Esophagus (tissue), 2 donors: ENCODE results near the gene ACOT6. TPM values are rescaled to one million over a fixed set of nuclear protein-coding genes. Genes with fewer than 3 reads are reported as not detected.
"Not testable (repeated sequence)": the region's sequence is repeated elsewhere in the genome, so short reads cannot be mapped to it uniquely, and the experiment has no call there.

ENCODE experiments used
- H3K27ac ChIP-seq, 2 donors: one replicate each; pipeline ENCODE4 v1.5.1; 2013; ENCODE audit warnings: low read depth in 2 of 2, mild to moderate bottlenecking in 2 of 2, inconsistent platforms in 1 of 2, low read length in 1 of 2, moderate library complexity in 1 of 2
- H3K27me3 ChIP-seq, 2 donors: one replicate each; pipeline ENCODE4 v1.6.1; 2013; ENCODE audit warnings: low read length in 2 of 2, control low read depth in 1 of 2, mild to moderate bottlenecking in 1 of 2; ENCODE audit not compliant: insufficient read depth in 2 of 2, control insufficient read depth in 1 of 2
- H3K36me3 ChIP-seq, 2 donors: one replicate each; pipeline ENCODE4 v1.6.1; 2013; ENCODE audit warnings: low read length in 1 of 2; ENCODE audit not compliant: control insufficient read depth in 2 of 2, insufficient read depth in 2 of 2
- H3K4me1 ChIP-seq, 2 donors: one replicate each; pipeline ENCODE4 v1.6.1; 2013; ENCODE audit warnings: low read length in 1 of 2; ENCODE audit not compliant: control insufficient read depth in 2 of 2, insufficient read depth in 2 of 2
- H3K4me3 ChIP-seq, 2 donors: one replicate each; pipeline ENCODE4 v1.5.1; 2013; ENCODE audit warnings: low read length in 2 of 2, mild to moderate bottlenecking in 2 of 2, low read depth in 1 of 2, moderate library complexity in 1 of 2
- H3K9me3 ChIP-seq, 2 donors: one replicate each; pipeline ENCODE4 v1.6.1; 2013; ENCODE audit warnings: mild to moderate bottlenecking in 2 of 2, low read depth in 1 of 2, low read length in 1 of 2, moderate library complexity in 1 of 2; ENCODE audit not compliant: control insufficient read depth in 2 of 2, insufficient read depth in 1 of 2
- WGBS, 2 donors: extraction: QIAGEN DNeasy Blood & Tissue Kit; methylation state at CpG; one replicate each; pipeline ENCODE4 v1.1.7; 2013; 5-methylcytosine and 5-hydroxymethylcytosine counted together
- polyA plus RNA-seq, 2 donors: library from polyadenylated mRNA; stranded (reverse); fragments of 200-250 nt; gene quantifications; one replicate each; pipeline ENCODE4 v1.2.3, GENCODE V29; 2013
- donor health status: healthy with polysubstance abuse.
- donor health status: Bipolar disorder and iron deficiency.

The ACOT6 gene
- not detected for polyA plus RNA-seq

GRCh38 chr14:73612339-73613045 is at the start of gene ACOT6:
Gene ACOT6 (plus strand): TSS chr14:73612517. CDS start chr14:73612572, 55 bp downstream.
- H3K27ac ChIP-seq = peak within 1 kb of the TSS; percentile 88 to 89
- no peaks in the 10 kb centered on the region for H3K36me3 ChIP-seq
- 0% methylated on average over 83 to 84 of the region's 84 CpGs for WGBS, 2 donors
- no peaks in the 10 kb centered on the region for H3K4me1 ChIP-seq
- no peaks in the 10 kb centered on the region for H3K27me3 ChIP-seq
- peak within 1 kb of the TSS; percentile 63 to 66 for H3K4me3 ChIP-seq
- H3K9me3 ChIP-seq = no peaks in the 10 kb centered on the region

- WGBS, 2 donors = 78 to 84% methylated on average over 6 of the region's 6 CpGs
Measured at GRCh38 chr14:73562696-73563095, 49.6 kb upstream of the ACOT6 start.

GRCh38 chr14:73566431-73566830 is 45.9 kb upstream of the ACOT6 start:
- H3K36me3 ChIP-seq, H3K27ac ChIP-seq, H3K9me3 ChIP-seq, H3K4me3 ChIP-seq, H3K4me1 ChIP-seq, H3K27me3 ChIP-seq: not testable (repeated sequence)
- 92 to 97% methylated on average over 18 of the region's 18 CpGs for WGBS, 2 donors

More at GRCh38 chr14:73562696-73563095, 49.6 kb upstream of the ACOT6 start:
- H3K4me1 ChIP-seq, H3K36me3 ChIP-seq, H3K27ac ChIP-seq, H3K4me3 ChIP-seq, H3K27me3 ChIP-seq, H3K9me3 ChIP-seq: not testable (repeated sequence)

- H3K9me3 ChIP-seq, H3K27me3 ChIP-seq, H3K36me3 ChIP-seq, H3K27ac ChIP-seq, H3K4me1 ChIP-seq, H3K4me3 ChIP-seq: not testable (repeated sequence)
- WGBS, 2 donors = 97 to 98% methylated on average over 6 of the region's 6 CpGs
Measured at GRCh38 chr14:73566935-73567334, 45.4 kb upstream of the ACOT6 start.

GRCh38 chr14:73567358-73567757 is 45.0 kb upstream of the ACOT6 start:
- WGBS, 2 donors = 85 to 93% methylated on average over 7 of the region's 7 CpGs
- H3K4me3 ChIP-seq = no peak overlapping the region
- H3K27ac ChIP-seq = peak overlapping the region in 1 of 2 donors; percentile 49
- H3K36me3 ChIP-seq = no peaks in the 10 kb centered on the region
- no peaks in the 10 kb centered on the region for H3K27me3 ChIP-seq
- peaks cover 4 to 5% of the 10 kb centered on the region in 2 donors for H3K4me1 ChIP-seq
- no peaks in the 10 kb centered on the region for H3K9me3 ChIP-seq

- peaks cover 4 to 5% of the 10 kb centered on the region in 2 donors for H3K4me1 ChIP-seq
- peak overlapping the region; percentile 63 to 90 for H3K27ac ChIP-seq
- peak overlapping the region; percentile 55 to 70 for H3K4me3 ChIP-seq
- 45 to 59% methylated on average over 16 of the region's 16 CpGs for WGBS, 2 donors
- H3K9me3 ChIP-seq = no peaks in the 10 kb centered on the region
- no peaks in the 10 kb centered on the region for H3K27me3 ChIP-seq
- H3K36me3 ChIP-seq = no peaks in the 10 kb centered on the region
Measured at GRCh38 chr14:73567951-73568885, 44.1 kb upstream of the ACOT6 start.

GRCh38 chr14:73568886-73569184 is 43.5 kb upstream of the ACOT6 start:
- not testable (repeated sequence) for H3K4me1 ChIP-seq, H3K36me3 ChIP-seq, H3K9me3 ChIP-seq, H3K27me3 ChIP-seq
- Histone ChIP-seq H3K4me3 (peak overlapping the region; percentile 55 to 70), H3K27ac (peak overlapping the region; percentile 88 to 90)
- WGBS, 2 donors = 3 to 9% methylated on average over 4 of the region's 4 CpGs

GRCh38 chr14:73569185-73569958 is 42.9 kb upstream of the ACOT6 start, which contains the start of gene ACOT2:
Gene ACOT2 (plus strand): TSS chr14:73569213. CDS start chr14:73569241, 28 bp downstream.
- H3K4me3 ChIP-seq = peak within 1 kb of the TSS; percentile 55 to 70
- WGBS, 2 donors = 1% methylated on average over 57 to 83 of the region's 83 CpGs
- not testable (repeated sequence) for H3K4me1 ChIP-seq, H3K9me3 ChIP-seq, H3K36me3 ChIP-seq, H3K27me3 ChIP-seq
- H3K27ac ChIP-seq = peak within 1 kb of the TSS; percentile 88 to 90

- WGBS, 2 donors = 32 to 33% methylated on average over 8 of the region's 8 CpGs
- H3K27me3 ChIP-seq, H3K36me3 ChIP-seq, H3K9me3 ChIP-seq, H3K4me3 ChIP-seq, H3K4me1 ChIP-seq: not testable (repeated sequence)
- peak overlapping the region in 1 of 2 donors; percentile 15 for H3K27ac ChIP-seq
Measured at GRCh38 chr14:73570913-73571312, 41.4 kb upstream of the ACOT6 start.
